ENCODE results near the gene SPOCK1.

SPOCK1 gene

DNA sequence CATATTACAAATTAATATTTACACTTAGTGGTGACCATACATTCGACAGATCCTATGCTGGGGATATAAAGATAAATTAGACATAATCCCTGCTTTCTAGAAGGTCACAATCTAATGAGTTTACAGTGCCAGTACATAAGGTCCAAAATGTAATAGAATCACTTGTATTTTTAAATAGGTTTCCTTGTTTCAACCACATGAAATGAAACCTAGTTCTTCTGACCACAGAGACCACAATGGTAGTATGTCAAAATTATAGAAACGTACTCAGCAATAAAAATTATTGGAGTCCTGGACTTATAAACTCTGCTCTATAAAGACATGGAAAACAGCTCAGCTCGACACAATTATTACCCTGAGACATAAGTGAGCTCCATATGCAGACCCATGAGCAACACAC lies 444.3 kb downstream of the SPOCK1 start:
- no peak for DNase-seq

DNA sequence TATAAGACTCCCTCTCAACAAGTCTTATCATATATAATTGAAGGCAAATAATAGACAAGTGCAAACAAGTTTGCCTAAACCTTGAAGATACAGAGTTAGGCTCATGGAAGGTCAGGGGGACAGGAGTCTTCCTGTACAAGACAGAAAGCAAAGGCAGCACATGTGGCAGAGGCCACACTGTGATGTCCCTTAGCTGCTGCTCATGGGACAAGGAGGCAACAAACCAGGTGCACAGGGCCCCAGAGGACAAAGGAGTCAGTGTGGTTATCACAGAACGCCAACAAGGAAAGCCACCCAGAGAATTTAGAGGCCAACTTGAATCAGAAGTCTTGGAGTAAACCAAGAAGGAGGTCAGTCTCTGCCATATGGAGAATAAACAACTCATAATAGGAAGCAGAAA lies 444.8 kb downstream of the SPOCK1 start:
- DNase-seq: no peak

DNA sequence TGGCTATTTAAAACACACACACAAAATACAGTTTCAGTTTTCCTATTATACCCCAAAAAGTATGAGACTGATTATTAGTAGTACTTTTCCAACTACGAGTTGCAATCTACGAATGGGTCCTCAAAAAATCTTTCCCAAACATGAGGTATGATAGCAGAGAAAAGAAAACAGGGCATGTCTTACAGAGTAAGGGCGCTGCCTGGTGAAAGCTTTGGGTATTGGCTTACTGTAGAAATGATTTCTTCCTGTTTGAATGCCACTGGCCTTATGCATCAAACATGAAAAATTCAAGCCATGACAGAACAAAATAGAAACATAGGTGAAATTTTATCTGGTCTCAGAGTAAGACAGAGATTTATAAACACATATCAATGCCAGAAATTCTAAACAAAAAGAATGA lies 448.0 kb downstream of the SPOCK1 start:
- no peak for DNase-seq

DNA sequence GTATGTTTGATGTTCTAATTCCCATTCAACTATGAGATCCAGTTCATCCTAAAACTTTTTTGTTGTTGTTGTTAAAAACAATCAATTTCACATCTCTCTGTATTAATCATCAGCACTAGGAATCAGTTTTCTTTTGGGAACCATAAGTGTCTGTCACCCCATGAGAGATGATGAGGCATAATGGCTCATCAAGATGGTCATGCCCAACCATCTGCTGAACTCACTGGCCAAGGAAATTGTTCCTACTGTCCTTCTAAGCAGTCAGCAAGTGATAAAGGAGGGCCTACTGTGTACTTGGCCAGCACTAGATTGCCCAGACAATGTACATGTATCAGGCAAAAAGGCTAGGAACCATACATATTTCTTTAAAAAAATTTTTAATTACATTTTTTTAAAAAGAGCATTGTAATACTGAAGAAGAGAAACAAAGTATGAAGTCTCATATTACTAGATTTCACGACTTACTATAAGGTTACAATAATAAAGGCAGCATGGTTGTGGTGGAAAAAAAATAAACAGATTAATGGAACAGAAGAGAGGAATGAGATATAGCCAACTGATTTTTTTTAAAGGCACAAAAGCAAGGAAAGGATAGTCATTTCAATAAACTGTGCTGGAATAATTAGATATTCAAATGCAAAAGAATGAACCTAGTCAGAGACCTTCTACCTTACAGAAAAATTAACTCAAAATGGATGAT lies 458.3 kb downstream of the SPOCK1 start:
- no peak for DNase-seq

DNA sequence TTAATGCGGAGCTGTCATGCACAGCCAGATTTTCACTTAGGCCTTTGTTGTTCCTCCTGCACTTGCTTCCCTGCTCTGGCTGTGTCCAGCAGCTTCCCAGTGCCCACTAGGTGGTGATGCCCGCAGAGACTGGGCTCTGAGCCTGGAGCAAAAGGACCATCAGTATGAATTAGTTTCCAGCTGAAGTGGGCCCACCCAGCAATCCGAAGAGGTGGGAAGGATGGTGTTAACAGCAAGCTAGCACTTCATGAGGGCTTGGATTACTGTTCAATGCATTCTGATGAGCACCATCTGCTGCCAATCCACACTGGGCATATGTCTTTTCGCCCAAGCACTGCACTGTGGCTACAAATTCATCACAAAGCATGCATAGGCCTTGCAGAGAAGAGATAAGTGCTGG lies 459.1 kb downstream of the SPOCK1 start:
- no peak for DNase-seq

DNA sequence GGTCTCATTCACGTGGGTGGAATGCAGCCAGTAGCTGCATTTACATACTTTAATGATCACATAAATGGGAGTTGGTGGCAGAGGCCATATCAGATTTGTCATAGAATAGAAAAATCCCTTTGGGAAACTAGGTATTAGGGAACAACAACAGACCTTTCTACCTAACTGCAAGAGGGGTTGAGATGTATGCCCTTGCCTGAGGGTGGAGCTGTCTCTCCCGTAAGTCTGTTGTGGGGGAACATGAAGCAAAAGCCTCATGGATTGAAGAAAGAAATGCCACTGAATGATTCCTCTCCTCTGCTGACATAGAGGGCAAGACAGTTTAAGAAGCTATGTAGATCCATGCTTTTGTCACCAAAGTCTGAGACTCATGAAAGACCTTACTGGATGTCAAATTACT lies 461.3 kb downstream of the SPOCK1 start:
- no peak for DNase-seq

DNA sequence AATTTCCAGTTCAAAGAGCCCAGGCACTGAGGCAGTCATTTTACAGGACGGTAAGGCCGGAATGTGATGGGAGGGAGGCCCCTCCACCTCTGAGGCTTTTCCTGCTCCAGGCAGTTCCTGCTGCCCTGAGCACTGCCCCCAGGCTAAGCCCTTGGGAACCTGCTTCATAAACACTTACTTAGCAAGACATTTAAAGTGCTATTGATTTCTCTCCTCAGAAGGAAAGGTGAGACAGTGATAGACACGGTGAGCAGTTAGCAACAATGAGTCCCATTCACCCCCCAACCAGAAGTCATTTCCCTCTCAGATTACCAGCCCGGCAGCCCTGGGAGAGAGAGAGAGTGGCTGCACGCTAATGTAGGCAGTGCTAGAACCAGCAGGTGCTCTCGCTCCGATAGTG lies 462.5 kb downstream of the SPOCK1 start:
- no peak for DNase-seq

DNA sequence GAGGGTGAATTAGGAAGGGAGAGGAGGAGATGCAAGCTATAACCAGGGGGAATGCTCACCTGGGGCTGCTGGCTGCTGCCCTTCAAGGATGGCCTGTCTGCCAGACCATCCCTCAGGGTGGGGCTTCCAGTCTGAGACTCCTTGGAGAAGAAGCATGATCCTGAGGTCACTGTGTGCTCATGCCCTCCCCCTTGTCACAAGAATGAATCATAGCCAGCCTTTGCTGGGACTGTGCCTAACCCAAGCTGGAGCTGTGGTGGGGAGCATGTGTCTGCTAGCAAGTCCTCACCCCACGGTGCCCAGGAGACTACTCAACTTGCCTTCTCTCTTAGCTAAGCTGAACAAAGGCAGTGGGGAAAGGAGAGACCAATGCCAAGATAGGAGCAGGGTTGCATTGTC lies 463.6 kb downstream of the SPOCK1 start:
- no peak for DNase-seq

DNA sequence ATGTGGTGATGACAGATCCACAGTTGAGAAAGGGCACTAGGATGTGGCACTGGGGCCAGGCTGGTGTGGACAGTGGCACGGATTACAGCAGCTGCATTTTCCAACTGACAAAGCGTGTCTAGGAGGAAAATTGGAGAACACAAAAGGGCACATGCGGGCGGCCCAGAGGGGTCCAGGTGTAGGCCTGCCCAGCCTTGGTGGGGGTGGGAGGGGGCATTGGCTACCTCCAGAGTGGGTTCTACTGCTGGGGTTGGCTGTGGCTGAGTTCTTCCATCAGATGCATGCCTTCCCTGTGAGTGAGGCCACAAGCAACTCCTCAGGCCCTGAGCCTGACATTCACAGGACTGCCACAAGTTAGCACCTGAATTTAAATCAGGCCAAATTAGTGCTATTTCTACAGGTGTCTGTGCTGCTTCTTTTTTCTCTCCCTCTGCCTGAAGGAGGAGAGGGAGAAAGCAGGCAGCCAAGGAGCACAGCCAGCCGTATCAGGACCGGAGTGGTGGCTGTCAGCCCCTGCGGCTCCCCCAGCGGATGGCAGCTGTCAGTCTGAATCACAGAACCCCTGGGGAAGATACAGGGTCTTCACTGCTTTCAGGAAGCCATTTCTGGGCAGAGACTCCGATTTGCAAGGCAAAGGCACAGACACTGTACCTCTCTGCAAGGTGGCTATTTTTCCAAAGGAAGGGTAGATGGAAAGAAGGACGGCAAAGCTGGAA lies 464.2 kb downstream of the SPOCK1 start:
- no peak for DNase-seq

DNA sequence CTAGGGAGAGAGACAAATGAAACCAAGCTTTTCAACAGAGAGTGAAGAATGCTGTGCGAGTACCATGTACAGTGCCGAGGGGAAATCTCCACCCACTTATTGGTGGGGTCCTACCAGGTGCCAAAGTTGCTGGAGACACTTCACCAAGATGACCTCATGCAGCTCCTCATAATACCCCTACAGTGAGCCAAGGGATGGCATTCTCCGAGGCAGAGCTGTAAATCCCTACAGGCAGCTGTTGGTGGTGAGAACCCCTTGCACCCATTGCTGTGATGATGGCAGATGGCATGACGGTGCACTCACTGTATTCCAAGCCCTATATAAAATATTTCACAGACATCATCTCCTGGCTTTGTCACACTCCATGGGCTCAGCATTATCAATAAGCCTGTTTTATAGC lies 464.9 kb downstream of the SPOCK1 start:
- DNase-seq: no peak

DNA sequence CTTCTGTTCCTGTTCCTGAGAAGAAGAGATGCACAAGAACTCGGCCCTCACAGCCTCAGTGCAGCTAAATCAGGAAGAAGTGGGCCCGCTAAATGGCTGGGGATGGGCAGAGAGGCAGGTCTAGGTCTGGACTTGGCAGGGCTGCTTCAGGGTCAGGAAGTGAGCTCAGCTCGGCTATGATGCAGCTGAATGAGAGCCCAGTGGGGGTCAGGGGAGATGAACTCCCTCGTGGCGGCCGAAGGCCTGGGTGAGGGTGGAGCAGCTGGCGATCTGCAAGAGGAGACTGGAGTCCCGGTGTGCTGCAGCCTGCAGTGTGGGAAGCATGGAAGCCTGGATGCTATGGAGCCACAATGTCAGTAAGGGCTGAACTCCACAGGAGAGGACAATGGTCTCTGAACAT lies 466.2 kb downstream of the SPOCK1 start:
- no peak for DNase-seq

DNA sequence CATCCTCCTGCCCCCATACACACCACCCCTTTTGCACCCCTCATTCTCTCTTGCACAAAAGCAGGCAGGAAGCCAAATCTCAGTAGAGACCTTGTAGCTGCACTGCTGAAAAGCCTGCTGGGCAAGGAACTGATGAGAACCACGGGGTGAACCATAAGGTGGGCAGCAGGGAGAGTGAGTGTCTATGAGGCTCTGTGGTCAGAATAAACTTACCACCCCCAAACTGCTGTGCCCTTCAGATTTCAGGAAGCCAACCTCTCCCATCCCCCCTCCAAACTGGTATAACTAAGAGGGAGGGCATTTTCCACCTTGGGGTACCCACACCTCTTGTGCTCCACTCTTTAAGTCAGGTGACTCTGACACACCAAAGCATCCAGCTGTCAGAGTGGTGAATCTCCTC lies 471.4 kb downstream of the SPOCK1 start:
- DNase-seq: no peak

DNA sequence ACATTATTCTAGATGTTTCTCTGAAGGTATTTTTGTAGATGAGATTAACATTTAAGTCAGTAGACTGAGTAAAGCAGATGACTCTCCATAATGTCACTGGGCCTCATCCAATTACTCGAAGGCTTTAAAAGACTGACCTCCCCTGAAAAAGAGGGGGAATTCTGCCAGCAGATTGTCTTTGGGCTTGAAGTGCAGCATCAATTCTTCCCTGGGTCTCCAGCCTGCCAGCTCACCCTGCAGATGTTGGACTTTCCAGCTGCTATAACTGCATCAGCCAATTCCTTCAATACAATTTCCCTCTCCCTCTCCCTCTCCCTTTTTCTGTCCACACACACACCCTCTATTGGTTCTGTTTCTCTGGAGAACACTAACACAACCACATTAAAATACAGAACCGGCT lies 472.8 kb downstream of the SPOCK1 start:
- no peak for DNase-seq

DNA sequence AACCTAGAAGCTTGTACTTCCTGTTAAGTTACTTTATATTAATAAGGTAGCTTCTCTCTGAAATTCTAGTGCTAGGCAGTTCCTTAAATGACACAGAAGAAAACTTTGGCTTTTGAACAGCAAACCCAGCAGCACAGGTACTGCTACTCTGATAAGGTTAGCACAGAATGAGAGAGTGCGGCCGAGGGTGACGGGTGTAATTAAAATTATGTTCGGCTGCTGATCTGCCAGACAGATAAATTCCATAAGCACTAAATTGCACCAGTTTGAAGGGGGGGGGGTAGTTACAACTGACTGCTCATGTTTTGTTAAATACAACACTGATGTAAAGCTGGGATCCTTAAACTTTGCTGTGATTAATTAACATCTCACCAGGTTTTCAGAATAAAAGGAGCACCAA lies 475.1 kb downstream of the SPOCK1 start:
- DNase-seq: no peak

DNA sequence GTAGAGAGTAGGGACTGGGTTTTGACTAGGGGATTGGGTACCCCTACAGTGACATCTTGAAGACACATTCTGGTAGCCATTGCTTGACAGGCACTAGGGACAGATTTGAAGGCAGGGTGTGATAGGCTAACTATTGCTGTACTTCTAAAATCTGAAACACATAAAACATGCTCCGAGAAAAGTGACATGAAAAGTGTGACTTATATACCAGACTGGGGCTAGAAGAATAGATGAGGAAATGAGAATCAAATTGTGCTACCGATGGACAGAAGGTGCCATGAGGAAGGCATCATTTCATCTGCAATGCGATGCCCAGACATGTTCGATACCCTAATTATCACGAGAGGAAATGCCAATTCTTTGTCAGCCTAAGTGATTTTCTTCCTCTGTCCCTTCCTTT lies 475.8 kb downstream of the SPOCK1 start:
- no peak for DNase-seq

DNA sequence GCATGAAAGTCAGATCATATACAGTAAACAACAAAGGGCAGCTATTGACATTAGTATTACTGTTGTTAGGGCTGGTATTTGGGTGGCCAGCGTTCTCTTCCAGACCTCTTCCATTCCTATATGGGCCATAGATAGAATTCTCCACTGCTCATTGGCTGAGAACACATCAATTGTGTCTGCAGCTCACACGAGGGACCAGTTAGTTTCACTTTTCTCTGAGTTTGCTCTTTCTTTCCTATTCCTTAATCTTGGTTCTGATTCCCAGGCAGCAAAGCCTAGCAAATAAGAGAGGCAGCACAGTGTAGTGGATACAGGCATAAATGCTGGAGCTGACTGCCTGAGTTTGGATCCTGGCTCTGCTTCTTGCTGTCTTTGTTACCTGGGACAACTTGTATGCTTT lies 476.4 kb downstream of the SPOCK1 start:
- no peak for DNase-seq

DNA sequence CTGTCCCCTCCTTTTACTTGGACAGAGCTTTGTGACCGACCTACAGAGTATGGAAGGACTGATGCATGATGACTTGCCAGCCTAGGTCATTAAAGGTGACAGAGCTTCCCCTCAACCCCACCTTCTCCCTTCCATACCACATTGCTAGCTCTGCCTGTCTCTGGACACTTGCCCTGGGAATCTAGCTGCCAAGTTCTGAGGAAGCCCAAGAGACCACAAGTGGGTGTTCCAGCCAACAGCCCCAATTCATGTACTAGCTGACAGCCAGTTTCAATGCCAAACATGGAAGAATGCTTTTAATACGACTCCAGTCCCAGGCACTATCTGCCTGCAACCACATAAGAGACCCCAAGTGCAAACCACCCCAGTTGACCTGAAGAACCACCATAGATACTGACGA lies 477.1 kb downstream of the SPOCK1 start:
- no peak for DNase-seq

DNA sequence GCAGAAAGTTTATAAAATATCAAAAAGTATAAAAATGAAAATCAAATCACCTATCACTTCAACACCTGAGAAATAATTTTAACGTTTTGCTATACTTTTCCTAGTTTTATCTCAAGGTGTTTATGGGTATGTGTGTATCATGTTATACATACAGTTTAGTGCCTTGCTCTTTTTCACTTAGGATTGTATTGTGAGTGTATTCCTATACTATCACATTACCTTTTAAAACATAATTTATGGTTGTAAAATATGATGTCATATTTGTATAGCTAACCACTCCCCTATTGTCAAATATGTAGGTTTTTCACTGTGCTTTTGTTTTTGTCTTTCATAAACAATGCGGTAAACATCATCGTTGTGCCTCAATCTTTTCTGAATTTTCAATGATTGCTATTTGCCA lies 479.9 kb downstream of the SPOCK1 start:
- DNase-seq: no peak

DNA sequence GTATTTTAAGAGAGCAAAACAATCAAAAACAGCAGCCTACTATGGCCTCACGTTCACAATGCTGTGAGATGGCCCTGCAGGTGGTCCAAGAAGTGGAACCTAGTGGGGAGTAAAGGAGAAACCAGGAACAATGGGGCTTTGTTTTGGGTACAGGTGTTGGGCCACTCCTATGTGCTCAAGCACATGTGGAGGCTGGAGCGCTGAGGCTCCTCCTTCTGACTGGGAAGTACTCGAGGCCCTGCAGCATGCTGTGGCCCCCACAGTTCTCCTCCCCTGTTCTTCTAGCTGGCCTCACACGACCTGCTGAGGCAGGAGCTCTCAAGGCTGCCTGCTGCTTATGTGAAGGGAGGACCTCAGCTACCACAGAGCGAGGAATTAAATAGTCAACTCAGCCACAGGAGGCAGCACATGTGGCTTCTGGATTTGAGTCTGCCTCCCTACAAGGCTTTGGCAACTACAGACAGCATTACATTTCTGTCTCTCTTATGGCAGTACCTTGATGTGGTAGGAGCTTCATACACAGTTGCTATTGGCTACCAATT lies 482.3 kb downstream of the SPOCK1 start:
- no peak for DNase-seq

DNA sequence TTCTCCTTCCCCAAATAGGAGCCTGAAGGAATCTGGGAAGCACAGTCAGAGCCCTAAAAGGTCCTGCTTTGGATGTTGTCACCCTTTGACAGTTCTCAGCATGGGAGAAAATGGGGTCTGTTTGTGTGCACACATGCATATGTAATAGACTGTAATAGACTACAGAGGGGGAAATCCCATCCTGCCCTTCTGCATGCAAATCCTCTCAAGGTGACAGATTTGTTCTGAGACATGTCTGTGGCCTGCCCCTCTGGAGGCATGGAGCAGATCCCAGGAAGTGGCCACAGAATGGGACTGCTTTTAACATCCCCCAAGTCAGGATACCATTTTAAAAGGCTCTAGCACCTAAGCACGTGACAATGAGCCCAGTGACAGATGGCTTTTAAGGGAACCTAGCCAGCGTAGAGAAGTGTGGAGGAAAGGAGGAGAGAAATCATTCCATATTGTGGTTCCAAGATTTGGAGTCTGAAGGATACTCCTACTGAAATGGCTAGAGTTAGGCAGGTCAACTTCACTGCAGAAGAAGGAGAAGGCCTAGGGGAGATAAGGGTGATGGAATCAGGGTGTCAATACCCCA lies 483.5 kb downstream of the SPOCK1 start:
- DNase-seq: no peak

DNA sequence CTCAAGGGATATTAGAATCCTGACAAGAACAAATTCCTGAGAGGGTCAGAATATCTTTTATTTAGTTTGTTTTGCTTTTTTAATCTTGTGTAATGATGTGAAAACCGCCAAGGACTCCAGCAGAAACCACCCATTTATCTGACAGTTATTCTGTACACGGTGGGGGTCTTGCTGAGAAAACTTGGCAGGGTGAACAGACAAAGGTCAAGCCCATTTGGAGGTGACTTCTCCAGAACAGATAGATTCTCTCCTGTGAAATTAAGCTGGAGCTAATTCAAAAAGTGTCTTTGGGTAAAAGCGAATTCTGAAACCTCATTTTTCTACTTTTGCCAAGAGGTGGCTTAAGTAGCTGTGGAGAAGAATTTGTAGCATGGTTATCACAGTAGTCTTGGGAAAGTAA lies 484.4 kb downstream of the SPOCK1 start:
- no peak for DNase-seq

DNA sequence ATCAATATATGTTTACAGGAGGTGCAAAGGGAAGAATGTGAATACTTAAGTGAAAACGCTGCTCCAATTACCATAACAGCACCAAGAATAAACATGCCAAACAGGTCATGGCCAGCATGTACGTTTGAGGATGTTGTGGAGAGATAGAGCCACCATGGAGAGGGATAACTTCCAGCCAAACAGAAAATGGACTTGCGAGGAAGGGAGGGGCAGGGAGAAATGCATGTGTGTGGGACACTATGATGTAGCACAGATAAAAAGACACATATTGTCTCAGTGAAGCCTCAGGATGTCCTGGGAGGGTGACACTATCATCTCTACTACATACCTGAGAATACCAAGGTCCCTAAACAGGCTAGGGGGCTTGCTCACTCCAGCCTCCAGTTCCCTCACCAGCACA lies 488.9 kb downstream of the SPOCK1 start:
- no peak for DNase-seq

DNA sequence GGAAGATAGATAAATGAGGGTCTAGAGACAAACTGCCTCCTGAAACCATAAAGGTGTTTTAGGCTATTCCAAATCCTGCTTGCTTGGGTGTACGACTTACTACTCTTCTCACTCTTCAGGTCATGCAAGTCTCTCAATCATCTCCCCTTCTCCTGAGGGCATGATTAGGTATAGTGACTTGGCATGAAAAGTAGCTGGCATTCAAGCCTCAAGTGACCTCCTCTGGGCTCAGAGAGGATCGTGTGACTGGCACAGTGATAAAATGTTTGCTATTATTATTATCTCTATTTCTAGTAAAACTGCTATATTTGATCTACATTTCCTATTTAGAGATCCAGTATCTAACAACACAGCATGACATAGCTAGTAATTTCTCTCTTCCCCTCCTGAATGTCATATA lies 494.8 kb downstream of the SPOCK1 start:
- no peak for DNase-seq

DNA sequence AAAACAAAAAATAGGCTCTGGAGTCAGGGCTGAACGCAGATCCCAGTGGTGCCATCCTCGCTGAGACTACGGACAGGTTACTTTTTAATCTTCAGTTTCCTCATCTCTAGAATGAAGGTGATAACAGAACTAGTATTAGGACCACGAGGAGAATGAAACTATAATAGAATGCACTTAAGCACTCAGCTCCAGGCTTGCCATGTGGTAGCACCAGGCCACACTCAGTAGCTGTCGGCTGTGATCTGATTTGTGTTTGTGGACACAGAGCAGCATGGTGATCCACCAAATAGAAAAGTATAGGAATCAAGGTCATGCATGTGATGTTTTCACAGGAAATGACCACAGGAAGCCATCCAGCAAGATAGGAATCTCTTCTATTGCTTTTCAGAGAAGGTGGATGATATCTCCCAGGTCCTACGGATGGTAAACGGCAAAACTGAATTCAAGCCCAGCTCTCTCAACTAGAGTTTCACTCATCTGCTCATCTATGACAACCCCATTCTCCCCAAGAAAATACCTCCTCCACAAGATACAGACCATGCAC lies 498.0 kb downstream of the SPOCK1 start:
- DNase-seq: no peak

Data from activated T-cell treated with anti-CD3 and anti-CD28 coated beads for 4 hours (primary cell).